WERI-Rb-1 (cell line): ENCODE measurements around the gene FMOD.
A peak's percentile ranks its signal among the peaks of the same experiment; 100 is the strongest.

ENCODE experiments used
- DNase-seq: peaks from one replicate; pipeline ENCODE4 v3.0.0-alpha.2; 2020
- H3K27ac ChIP-seq: fragments of 250-450 bp; sonication (Bioruptor Pico); 2 replicates; pipeline ENCODE4 v1.5.1; 2020; ENCODE audit warnings: mild to moderate bottlenecking, moderate library complexity
- H3K27me3 ChIP-seq: fragments of 250-450 bp; sonication (Bioruptor Pico); 2 replicates; pipeline ENCODE4 v1.5.1; 2021; ENCODE audit warnings: mild to moderate bottlenecking, low read depth, moderate library complexity; ENCODE audit not compliant: insufficient read depth, severe bottlenecking
- H3K36me3 ChIP-seq: fragments of 250-450 bp; sonication (Bioruptor Pico); 2 replicates; pipeline ENCODE4 v1.5.1; 2020; ENCODE audit warnings: mild to moderate bottlenecking, moderate library complexity
- H3K4me3 ChIP-seq: 2 replicates; pipeline ENCODE4 v1.5.1; 2011; ENCODE audit warnings: low read depth, mild to moderate bottlenecking, control low read depth, low read length
- H3K9me3 ChIP-seq: fragments of 250-450 bp; sonication (Bioruptor Pico); 2 replicates; pipeline ENCODE4 v1.5.1; 2021; ENCODE audit warnings: mild to moderate bottlenecking, moderate library complexity; ENCODE audit not compliant: severe bottlenecking
- TF ChIP-seq, protein P1 (sequence below): IDR thresholded peaks from 2 replicates; pipeline ENCODE4 v1.5.1; 2011; ENCODE audit warnings: low read depth, mild to moderate bottlenecking, control low read depth, inconsistent platforms, low read length

The FMOD gene

GRCh38 chr1:203373002-203373401 lies 22.1 kb upstream of the FMOD start:
- no peak for DNase-seq
- H3K36me3 ChIP-seq, result no peaks in the 10 kb centered on the region

GRCh38 chr1:203371288-203371687 lies 20.4 kb upstream of the FMOD start:
- Histone ChIP-seq H3K4me3 (no peak overlapping the region), H3K27me3 (no peaks in the 10 kb centered on the region), H3K27ac (no peak overlapping the region), H3K36me3 (no peaks in the 10 kb centered on the region), H3K9me3 (no peaks in the 10 kb centered on the region)
- DNase-seq, result peak; percentile 7
- TF ChIP-seq, protein P1, sequence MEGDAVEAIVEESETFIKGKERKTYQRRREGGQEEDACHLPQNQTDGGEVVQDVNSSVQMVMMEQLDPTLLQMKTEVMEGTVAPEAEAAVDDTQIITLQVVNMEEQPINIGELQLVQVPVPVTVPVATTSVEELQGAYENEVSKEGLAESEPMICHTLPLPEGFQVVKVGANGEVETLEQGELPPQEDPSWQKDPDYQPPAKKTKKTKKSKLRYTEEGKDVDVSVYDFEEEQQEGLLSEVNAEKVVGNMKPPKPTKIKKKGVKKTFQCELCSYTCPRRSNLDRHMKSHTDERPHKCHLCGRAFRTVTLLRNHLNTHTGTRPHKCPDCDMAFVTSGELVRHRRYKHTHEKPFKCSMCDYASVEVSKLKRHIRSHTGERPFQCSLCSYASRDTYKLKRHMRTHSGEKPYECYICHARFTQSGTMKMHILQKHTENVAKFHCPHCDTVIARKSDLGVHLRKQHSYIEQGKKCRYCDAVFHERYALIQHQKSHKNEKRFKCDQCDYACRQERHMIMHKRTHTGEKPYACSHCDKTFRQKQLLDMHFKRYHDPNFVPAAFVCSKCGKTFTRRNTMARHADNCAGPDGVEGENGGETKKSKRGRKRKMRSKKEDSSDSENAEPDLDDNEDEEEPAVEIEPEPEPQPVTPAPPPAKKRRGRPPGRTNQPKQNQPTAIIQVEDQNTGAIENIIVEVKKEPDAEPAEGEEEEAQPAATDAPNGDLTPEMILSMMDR, result no peak

More at GRCh38 chr1:203373002-203373401, 22.1 kb upstream of the FMOD start:
- Histone ChIP-seq H3K4me3 (no peak overlapping the region), H3K27me3 (no peaks in the 10 kb centered on the region), H3K27ac (no peak overlapping the region), H3K9me3 (no peaks in the 10 kb centered on the region)
- TF ChIP-seq, protein P1, result no peak

DNA sequence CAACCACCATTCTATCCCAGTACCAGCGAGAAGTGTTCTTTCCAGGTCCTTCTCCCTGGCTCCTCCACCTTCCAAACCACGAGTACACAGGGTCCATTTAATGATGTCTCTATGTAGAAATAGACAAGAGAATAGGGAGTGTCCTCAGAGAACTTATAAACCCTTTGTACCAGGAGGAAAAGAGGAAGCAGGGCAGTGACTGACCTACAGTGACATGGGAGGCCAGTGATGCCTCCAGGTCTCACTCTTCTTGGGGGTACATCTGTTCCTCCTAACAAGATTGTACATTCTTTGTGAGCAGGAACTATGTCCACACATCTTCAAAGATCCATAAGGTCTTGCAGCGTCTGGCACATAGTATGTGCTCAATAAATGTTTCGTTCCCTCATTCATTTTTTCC lies 18.7 kb upstream of the FMOD start:
- H3K27me3 ChIP-seq, result no peaks in the 10 kb centered on the region
- no peak overlapping the region for H3K27ac ChIP-seq
- H3K36me3 ChIP-seq, result no peaks in the 10 kb centered on the region
- TF ChIP-seq, protein P1, result no peak
- no peak overlapping the region for H3K4me3 ChIP-seq
- H3K9me3 ChIP-seq, result no peaks in the 10 kb centered on the region
- DNase-seq, result no peak

DNA sequence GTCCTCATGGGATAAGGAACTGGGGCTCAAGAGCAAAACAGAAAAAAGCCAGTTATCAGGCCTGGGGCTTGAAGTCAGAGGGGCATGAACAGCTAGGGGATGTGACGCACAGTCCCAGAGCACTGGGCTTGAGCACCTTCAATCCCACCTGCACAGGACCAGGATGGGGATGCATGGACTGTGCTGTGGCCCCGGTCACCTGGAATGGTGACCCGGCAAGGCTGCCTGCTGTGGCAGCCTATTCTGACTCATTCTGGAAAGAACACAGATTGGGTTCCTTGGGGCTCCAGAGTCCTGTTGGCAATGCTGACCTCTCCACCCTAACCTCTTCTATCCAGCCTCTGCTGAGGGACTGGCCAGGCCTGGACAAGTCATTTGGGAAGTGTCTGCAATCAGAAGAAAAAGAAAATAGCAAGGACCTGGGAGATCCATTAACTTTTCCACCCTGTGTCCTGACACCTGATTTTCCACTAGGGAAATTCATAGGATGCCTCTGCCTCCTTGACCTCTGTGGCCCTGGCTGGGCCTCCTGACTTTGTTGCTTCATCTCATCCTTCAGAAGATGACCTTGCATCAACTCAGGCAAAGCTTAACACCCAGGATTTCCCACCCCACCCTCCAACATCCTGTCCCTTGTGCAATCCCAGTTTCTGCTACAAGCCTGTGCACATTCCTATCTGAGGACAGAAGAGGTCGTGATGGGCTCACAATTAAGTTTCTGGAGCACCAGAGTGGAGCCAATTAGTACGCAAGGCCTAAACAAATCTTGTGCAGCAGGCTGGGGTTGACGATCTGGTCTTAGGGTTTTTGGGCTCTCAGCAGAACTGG lies 17.9 kb upstream of the FMOD start:
- peak; percentile 69 for DNase-seq

GRCh38 chr1:203367057-203367456 lies 16.1 kb upstream of the FMOD start:
- Histone ChIP-seq H3K9me3 (no peaks in the 10 kb centered on the region), H3K27ac (no peak overlapping the region), H3K27me3 (no peaks in the 10 kb centered on the region), H3K36me3 (no peaks in the 10 kb centered on the region), H3K4me3 (no peak overlapping the region)
- TF ChIP-seq, protein P1, result no peak
- DNase-seq, result no peak

More for the DNA sequence above, 17.9 kb upstream of the FMOD start:
- TF ChIP-seq, protein P1, result peak; percentile 66
- no peak overlapping the region for H3K4me3 ChIP-seq
- no peaks in the 10 kb centered on the region for H3K9me3 ChIP-seq
- H3K27me3 ChIP-seq, result no peaks in the 10 kb centered on the region
- no peaks in the 10 kb centered on the region for H3K36me3 ChIP-seq
- H3K27ac ChIP-seq, result no peak overlapping the region
